SH-SY5Y (cell line): ENCODE data around the gene TBC1D22A.

Experiments
- GATA2 ChIP-seq: IDR thresholded peaks from 2 replicates; pipeline ENCODE4 v1.6.1; 2011; ENCODE audit warnings: mild to moderate bottlenecking, low read depth, low read length
- GATA3 ChIP-seq: IDR thresholded peaks from 2 replicates; pipeline ENCODE4 v1.6.1; 2011; ENCODE audit warnings: low read depth, mild to moderate bottlenecking, low read length, moderate library complexity

The TBC1D22A gene

DNA sequence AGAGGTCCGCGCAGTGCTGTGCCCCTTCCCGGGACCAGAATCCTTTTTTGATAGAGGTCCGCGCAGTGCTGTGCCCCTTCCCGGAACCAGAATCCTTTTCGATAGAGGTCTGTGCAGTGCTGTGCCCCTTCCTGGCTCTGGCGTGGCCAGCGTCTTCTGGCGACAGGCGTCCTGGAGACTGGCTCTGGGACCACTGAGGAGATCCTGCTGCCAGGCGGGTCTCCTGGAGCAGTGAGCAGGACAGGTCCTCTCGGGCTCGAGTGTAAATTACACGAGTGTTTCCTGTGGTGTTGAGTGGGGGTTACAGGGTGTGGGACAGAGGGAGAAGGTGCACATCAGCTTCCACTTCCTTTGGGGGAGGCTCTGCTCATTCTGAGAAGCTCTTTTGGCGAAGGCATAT is 98.1 kb downstream of the TBC1D22A start:
- TF ChIP-seq GATA3 (no peak), GATA2 (no peak)

DNA sequence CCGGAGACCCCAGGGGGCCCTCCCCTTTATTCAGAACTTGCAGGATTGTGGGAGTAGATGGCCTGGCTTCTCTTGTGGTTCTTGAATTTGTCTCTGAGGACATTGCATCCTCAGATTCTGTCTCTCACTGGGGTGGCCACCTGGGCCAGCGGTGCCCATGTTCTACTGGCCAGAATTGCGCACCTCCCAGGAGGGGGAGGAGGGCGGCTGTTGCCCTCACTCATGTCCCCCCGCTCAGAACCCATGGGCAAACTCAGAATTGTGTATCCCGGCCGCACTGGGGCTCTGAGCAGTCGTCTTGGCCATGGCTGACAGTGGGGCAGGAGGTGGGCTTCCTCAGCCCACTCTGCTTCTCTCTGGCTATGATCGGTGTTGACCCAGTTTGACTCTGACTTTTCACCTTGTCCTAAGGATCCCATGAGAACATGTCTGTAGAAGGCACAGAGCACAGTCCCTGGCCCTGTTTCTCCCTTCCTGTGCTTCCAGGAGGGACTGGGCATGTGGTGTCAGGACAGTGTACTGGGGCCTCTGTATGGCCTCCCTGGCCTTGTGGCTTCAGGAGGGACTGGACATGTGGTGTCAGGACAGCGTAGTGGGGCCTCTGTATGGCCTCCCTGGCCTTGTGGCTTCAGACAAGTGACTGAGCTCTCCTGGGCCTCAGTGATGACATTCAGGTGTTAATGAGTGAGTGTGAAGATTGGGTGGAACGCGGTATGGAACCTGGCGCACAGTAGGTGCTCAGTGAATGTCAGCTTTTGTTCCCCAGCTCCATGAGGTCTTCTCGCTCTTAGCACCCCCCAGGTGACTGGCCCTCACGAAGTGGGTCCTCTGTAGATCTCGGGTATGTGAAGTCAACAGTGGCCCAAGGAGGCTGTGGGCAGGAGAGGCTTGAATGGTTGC is 99.3 kb downstream of the TBC1D22A start:
- TF ChIP-seq GATA2 (no peak), GATA3 (no peak)

- no peak for TF ChIP-seq GATA3
Observed at GRCh38 chr22:46862418-46863324, 100.2 kb downstream of the TBC1D22A start.

- TF ChIP-seq GATA3, result no peak
- TF ChIP-seq GATA2, result no peak
Observed at GRCh38 chr22:46863794-46864193, 101.3 kb downstream of the TBC1D22A start.

GRCh38 chr22:46864314-46865051 is 102.0 kb downstream of the TBC1D22A start:
- no peak for TF ChIP-seq GATA2

GRCh38 chr22:46865052-46865434 is 102.6 kb downstream of the TBC1D22A start:
- TF ChIP-seq GATA3, result no peak
- TF ChIP-seq GATA2, result no peak

GRCh38 chr22:46865642-46866041 is 103.2 kb downstream of the TBC1D22A start:
- TF ChIP-seq GATA2 (no peak), GATA3 (no peak)

- no peak for TF ChIP-seq GATA3
- TF ChIP-seq GATA2, result no peak
Observed at GRCh38 chr22:46866591-46866990, 104.1 kb downstream of the TBC1D22A start.

- TF ChIP-seq GATA2, result no peak
- no peak for TF ChIP-seq GATA3
Observed at GRCh38 chr22:46867106-46867505, 104.7 kb downstream of the TBC1D22A start.

DNA sequence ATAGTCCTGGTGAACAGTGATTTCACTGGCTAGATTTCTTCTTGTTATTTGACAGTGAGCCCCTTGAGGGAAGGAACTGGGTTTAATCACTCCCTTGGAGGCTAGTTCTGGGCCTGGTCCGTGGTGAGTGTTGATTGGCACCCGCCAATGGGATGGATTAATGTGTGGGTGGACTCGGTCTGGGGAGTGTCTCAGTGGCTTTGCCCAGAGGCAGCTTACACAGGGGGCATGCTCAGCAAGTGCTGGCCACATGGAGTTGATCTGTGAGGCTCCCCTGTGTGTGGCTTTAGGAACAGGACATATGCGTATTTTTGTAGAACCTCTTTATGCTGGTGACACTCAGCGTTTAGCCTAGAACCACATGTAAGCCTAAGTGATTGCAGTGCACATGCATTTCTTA is 106.9 kb downstream of the TBC1D22A start:
- TF ChIP-seq GATA2 (no peak), GATA3 (no peak)

DNA sequence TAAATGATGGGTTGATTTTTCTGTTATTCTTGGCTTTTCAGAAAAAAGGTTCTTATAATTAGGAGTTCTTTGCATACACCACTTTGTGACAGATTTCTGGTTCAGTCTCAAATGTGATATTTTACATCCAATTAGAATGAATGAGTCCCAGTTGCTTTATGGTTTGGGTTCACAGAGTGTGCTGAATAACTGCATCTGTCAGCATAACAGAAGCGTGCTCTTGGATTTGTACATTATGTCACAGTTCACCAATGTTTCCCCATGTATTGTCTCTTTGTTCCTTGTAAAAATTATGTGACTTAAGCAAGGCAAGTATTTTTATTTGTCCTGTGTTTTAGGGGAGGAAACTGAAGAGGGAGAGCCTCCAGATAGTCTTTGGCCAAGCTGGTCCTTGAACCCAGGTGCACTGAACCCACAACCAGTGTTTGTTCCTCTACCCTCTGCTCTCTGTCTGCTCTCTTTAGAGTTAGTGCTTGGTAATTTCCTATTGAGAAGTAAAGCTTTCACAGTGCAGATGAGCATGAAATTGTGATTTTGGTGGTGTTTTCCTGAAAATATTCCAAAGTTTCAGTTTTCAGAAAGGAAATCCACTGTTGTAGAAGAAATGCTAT is 107.5 kb downstream of the TBC1D22A start:
- TF ChIP-seq GATA2, result no peak
- no peak for TF ChIP-seq GATA3

- TF ChIP-seq GATA3 (no peak), GATA2 (no peak)
Observed at GRCh38 chr22:46871826-46872225, 109.4 kb downstream of the TBC1D22A start.

DNA sequence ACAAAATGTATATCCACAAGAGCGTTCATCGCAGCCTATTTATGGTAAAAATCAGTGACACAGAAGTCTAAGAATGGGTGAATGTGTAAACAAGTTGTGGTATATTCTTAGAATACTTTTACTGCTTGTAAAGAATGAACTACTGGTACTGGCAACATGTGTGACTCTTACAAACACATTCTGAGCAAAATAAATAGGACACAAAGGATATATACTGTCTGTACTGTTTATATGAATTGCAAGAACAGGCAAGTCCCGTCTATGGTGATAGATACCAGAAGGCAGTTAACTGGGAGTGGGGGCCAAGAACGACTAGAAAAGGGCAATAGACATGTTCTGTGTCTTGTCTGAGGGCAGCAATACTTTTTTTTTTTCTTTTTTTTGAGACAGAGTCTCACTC is 112.6 kb downstream of the TBC1D22A start:
- TF ChIP-seq GATA2 (no peak), GATA3 (no peak)
